Raji (cell line): ENCODE results near the gene TEAD4.

ENCODE experiments used
- POLR2A ChIP-seq: IDR thresholded peaks from 2 replicates; pipeline ENCODE4 v1.6.1; 2011; ENCODE audit warnings: low read depth, low read length, control low read depth; ENCODE audit not compliant: insufficient read depth

TEAD4 gene

DNA sequence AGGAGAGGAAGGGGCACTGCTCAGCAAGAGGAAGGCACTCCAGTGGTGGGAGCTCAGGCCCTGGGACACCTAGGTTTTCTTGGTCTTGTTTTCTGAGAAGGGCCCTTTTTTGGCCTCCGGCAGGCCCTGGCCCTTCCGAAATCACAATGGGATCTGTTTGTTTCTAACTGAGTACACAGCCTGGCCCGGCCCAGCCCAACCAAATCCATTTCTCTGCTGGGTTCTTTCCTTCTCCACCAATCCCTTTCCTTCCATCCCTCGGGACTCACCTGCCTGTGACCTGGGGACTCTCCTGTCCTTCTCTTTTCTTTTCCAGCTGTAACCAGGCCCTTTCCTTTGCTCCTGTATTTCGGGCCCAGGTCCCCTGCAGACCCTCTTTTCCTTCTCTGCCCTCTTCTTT lies 18.6 kb downstream of the TEAD4 start:
- no peak for TF ChIP-seq POLR2A

- TF ChIP-seq POLR2A, result no peak
Measured at GRCh38 chr12:2979806-2980205, 20.6 kb downstream of the TEAD4 start.

DNA sequence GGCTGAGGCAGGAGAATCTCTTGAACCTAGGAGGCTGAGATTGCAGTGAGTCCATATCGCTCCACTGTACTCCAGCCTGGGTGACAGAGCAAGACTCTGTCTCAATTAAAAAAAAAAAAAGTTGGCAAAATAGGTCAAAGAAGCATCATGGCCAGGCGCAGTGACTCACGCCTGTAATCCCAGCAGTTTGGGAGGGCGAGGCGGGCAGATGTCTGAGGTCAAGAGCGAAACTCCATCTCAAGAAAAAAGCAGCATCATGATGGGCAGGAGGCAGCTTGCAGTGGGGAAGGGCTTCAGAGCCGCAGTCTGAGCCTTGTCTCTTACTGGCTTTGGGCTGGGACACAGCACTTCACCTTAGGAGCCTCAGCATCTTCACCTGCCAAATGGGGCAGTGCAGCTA lies 21.4 kb downstream of the TEAD4 start:
- TF ChIP-seq POLR2A, result no peak

- no peak for TF ChIP-seq POLR2A
Measured at GRCh38 chr12:2982361-2982760, 23.2 kb downstream of the TEAD4 start.

GRCh38 chr12:2984249-2984648 lies 25.1 kb downstream of the TEAD4 start:
- TF ChIP-seq POLR2A, result no peak

DNA sequence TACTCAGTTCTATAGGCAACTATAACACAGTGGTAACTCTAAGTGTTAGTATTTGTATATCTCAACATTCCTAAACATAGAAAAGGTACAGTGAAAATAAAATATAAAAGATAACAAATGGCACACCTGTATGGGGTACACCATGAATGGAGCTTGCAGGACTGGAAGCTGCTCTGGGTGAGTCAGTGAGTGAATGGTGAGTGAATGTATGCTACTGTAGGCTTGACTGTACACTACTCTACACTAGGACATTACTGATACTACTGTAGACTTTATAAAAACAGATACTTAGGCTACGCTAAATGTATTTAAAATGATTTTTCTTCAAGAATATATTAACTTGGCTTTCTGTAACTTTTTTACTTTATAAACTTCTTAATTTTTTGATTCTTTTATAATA lies 25.5 kb downstream of the TEAD4 start:
- no peak for TF ChIP-seq POLR2A

- no peak for TF ChIP-seq POLR2A
Measured at GRCh38 chr12:2986876-2987275, 27.7 kb downstream of the TEAD4 start.

- no peak for TF ChIP-seq POLR2A
Measured at GRCh38 chr12:2988494-2988893, 29.3 kb downstream of the TEAD4 start.

GRCh38 chr12:2992724-2993123 lies 33.5 kb downstream of the TEAD4 start:
- TF ChIP-seq POLR2A, result no peak

- TF ChIP-seq POLR2A, result no peak
Measured at GRCh38 chr12:2997989-2998670, 38.9 kb downstream of the TEAD4 start.

DNA sequence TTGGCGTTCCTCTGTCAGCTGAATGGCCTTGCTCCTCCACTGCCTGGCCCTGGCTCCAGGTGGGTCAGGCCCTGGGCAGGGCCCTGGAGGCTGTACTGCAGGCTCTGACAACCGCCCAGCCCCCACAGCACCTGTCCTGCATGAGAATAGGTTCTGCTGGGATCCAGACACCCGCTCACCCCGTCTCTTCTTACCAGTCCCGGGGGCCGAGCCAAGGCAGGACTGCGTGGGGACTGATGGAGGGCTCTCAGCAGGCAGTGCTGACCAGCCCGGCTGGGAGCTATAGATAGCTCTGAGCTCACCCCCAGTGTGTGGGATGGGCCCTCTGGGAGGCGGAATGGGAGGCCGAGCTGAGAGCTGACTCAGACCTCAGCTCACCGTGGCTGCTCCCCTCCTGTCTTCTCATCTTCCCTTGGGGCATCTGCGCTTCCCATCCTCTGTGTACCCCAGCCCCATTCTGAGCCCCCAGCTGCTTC lies 39.6 kb downstream of the TEAD4 start:
- TF ChIP-seq POLR2A, result no peak

DNA sequence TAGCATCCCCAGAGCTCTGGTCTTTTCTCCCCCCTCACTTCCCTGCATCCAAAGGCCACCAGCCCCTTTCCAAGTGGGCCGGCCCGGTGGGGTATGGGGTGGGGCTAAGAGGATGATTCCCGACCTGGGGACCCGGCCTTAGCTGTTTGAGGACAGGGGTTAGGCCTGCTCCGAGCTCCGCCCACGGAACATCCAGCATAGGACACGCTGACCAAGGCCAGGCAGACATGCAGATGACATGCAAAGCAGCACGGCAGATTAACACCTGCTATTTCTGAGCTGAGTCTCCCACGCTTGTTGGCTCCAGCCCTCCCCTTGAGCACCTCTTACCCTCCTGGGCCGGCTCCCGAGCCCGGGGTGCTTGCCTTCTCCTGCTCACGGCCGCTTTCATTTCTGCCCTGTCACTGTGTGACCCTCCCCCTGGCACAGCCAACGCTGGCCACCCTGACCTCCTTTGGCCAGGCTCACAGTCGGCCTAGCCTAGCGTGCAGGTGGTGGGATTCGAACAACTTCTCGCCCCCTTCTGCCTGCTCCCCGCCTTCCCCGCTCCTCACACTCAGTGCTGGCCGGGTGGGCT lies 40.2 kb downstream of the TEAD4 start:
- no peak for TF ChIP-seq POLR2A

- no peak for TF ChIP-seq POLR2A
Measured at GRCh38 chr12:3000548-3001275, 41.5 kb downstream of the TEAD4 start.

- TF ChIP-seq POLR2A, result no peak
Measured at GRCh38 chr12:3002646-3003045, 43.4 kb downstream of the TEAD4 start.

DNA sequence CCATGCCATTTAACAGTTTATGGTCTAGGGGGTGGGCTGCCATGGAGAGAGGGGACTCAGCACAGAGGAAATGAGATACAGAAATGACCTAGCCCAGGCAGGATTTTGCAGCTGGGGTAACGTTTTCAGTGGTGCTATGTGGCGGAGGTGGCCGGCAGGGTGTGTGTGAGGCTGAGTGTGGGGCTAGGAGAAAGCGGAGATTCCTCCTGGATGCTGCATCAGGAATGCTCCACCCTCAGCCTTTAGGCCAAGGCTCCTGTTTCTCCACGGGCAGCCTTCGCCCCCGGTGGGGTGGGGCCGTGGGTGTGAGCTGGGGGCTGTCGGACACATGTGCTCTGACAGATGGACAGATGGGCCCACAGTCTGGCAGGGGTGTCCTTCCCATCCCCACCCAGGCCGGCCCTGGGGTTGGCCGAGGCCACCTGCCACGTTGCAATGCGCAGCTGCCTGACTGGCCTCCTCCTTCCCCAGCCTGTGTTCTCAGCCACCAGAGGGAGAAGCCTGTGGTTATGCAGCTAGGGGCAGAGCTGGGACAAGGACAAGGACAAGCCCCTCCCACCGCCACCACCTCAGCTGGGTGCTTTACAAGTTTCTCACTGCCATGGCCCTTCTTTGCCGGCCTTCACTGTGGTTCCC lies 44.3 kb downstream of the TEAD4 start:
- no peak for TF ChIP-seq POLR2A
